SK-N-SH treated with all-trans-retinoic acid at 6 μM for 48 hours (cell line): ENCODE data around the gene HDGF.

Source experiments
- ATAC-seq: fragments of 200-7000 bp; cut with Tn5 transposase; 3 replicates; pipeline ENCODE4 v1.9.1; 2020; ENCODE audit warnings: mild to moderate bottlenecking, moderate library complexity
- ARNTL ChIP-seq: fragments of 450-650 bp; formaldehyde crosslinking; IDR thresholded peaks from 2 replicates; pipeline ENCODE4 v1.5.0; 2020; ENCODE audit warnings: low read depth, mild to moderate bottlenecking, moderate library complexity, borderline replicate concordance
- BACH2 ChIP-seq: fragments of 250-450 bp; sonication (Bioruptor Pico); IDR thresholded peaks from 2 replicates; pipeline ENCODE4 v1.9.0; 2021; ENCODE audit warnings: mild to moderate bottlenecking, borderline replicate concordance
- ESRRG ChIP-seq: fragments of 250-450 bp; sonication (Bioruptor Pico); IDR thresholded peaks from 2 replicates; pipeline ENCODE4 v1.6.1; 2021; ENCODE audit warnings: mild to moderate bottlenecking
- GLIS3 ChIP-seq: fragments of 250-450 bp; sonication (Bioruptor Pico); IDR thresholded peaks from 2 replicates; pipeline ENCODE4 v1.5.0; 2020; ENCODE audit warnings: mild to moderate bottlenecking, moderate library complexity
- OSR1 ChIP-seq: fragments of 250-450 bp; sonication (Bioruptor Pico); IDR thresholded peaks from 2 replicates; pipeline ENCODE4 v1.8.0; 2022; ENCODE audit warnings: moderate library complexity, mild to moderate bottlenecking, inconsistent platforms
- RARB ChIP-seq: fragments of 250-450 bp; sonication (Bioruptor Pico); IDR thresholded peaks from 2 replicates; pipeline ENCODE4 v1.8.0; 2021; ENCODE audit warnings: mild to moderate bottlenecking, moderate library complexity
- SNAI2 ChIP-seq: fragments of 250-450 bp; sonication (Bioruptor Pico); IDR thresholded peaks from 2 replicates; pipeline ENCODE4 v1.5.0; 2020; ENCODE audit warnings: mild to moderate bottlenecking, moderate library complexity
- ZC3H10 ChIP-seq: fragments of 250-450 bp; sonication (Bioruptor Pico); IDR thresholded peaks from 2 replicates; pipeline ENCODE4 v1.5.1; 2021; ENCODE audit warnings: mild to moderate bottlenecking, moderate library complexity
- ZFP3 ChIP-seq: fragments of 250-450 bp; sonication (Bioruptor Pico); IDR thresholded peaks from 2 replicates; pipeline ENCODE4 v1.5.0; 2020; ENCODE audit warnings: mild to moderate bottlenecking, moderate library complexity
- ZNF565 ChIP-seq: fragments of 450-650 bp; formaldehyde crosslinking; conservative IDR thresholded peaks from 2 replicates; pipeline ENCODE4 v1.5.0; 2020; ENCODE audit warnings: low read depth, mild to moderate bottlenecking, moderate library complexity
- ZNF8 ChIP-seq: fragments of 450-650 bp; formaldehyde crosslinking; IDR thresholded peaks from 2 replicates; pipeline ENCODE4 v1.5.0; 2020; ENCODE audit warnings: mild to moderate bottlenecking, moderate library complexity
- TF ChIP-seq, protein P1 (sequence below): fragments of 250-450 bp; sonication (Bioruptor Pico); IDR thresholded peaks from 2 replicates; pipeline ENCODE4 v1.8.0; 2021; ENCODE audit warnings: low read depth, mild to moderate bottlenecking, moderate library complexity, borderline replicate concordance
- TF ChIP-seq, protein P2 (sequence below): fragments of 250-450 bp; sonication (Bioruptor Pico); IDR thresholded peaks from 2 replicates; pipeline ENCODE4 v1.5.0; 2020; ENCODE audit warnings: mild to moderate bottlenecking, moderate library complexity
- TF ChIP-seq, protein P3 (sequence below): fragments of 250-450 bp; sonication (Bioruptor Pico); IDR thresholded peaks from 2 replicates; pipeline ENCODE4 v1.8.0; 2020; ENCODE audit warnings: mild to moderate bottlenecking, moderate library complexity, borderline replicate concordance
- TF ChIP-seq, protein P4 (sequence below): fragments of 250-450 bp; sonication (Bioruptor Pico); IDR thresholded peaks from 2 replicates; pipeline ENCODE4 v1.5.1; 2020; ENCODE audit warnings: low read depth, mild to moderate bottlenecking, moderate library complexity

Gene HDGF

DNA sequence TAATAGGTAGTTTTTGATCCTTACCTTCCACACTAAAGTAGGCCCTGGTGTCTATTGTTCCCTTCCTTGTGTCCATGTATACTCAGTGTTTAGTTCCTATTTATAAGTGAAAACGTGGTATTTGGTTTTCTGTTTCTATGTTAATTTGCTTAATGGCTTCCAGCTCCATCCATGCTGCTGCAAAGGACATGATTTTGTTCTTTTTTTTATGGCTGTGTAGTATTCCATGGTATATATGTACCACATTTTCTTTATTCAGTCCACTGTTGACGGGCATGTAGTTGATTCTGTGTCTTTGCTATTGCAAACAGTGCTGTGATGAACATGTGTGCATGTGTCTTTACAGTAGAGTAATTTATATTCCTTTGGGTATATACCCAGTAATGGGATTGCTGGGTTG is 36.7 kb upstream of the HDGF start:
- ATAC-seq, result no peak
- no peak for TF ChIP-seq ZNF565 (CRISPR knock-in tag)
- TF ChIP-seq GLIS3 (CRISPR knock-in tag), result no peak
- no peak for TF ChIP-seq BACH2 (CRISPR knock-in tag)

DNA sequence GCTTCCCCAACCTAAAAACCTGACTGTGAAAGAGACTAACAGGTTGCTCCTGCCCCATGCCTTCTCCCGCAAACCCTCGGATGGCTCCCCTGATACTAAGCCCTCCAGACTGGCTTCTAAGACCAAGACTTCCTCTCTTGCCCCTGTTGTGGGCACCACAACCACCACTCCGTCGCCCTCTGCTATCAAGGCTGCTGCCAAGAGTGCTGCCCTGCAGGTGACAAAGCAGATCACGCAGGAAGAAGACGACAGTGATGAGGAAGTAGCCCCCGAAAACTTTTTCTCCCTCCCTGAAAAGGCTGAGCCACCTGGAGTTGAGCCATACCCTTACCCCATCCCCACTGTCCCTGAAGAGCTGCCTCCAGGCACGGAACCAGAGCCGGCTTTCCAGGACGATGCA is 35.2 kb upstream of the HDGF start:
- no peak for ATAC-seq
- TF ChIP-seq ARNTL (no peak), RARB (no peak), OSR1 (no peak), GLIS3 (CRISPR knock-in tag) (no peak), ZNF565 (CRISPR knock-in tag) (no peak), SNAI2 (CRISPR knock-in tag) (no peak), ZNF8 (CRISPR knock-in tag) (no peak), ZFP3 (CRISPR knock-in tag) (no peak)
- TF ChIP-seq, protein P1, sequence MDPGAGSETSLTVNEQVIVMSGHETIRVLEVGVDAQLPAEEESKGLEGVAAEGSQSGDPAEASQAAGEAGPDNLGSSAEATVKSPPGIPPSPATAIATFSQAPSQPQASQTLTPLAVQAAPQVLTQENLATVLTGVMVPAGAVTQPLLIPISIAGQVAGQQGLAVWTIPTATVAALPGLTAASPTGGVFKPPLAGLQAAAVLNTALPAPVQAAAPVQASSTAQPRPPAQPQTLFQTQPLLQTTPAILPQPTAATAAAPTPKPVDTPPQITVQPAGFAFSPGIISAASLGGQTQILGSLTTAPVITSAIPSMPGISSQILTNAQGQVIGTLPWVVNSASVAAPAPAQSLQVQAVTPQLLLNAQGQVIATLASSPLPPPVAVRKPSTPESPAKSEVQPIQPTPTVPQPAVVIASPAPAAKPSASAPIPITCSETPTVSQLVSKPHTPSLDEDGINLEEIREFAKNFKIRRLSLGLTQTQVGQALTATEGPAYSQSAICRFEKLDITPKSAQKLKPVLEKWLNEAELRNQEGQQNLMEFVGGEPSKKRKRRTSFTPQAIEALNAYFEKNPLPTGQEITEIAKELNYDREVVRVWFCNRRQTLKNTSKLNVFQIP (CRISPR knock-in tag), result no peak
- TF ChIP-seq, protein P2, sequence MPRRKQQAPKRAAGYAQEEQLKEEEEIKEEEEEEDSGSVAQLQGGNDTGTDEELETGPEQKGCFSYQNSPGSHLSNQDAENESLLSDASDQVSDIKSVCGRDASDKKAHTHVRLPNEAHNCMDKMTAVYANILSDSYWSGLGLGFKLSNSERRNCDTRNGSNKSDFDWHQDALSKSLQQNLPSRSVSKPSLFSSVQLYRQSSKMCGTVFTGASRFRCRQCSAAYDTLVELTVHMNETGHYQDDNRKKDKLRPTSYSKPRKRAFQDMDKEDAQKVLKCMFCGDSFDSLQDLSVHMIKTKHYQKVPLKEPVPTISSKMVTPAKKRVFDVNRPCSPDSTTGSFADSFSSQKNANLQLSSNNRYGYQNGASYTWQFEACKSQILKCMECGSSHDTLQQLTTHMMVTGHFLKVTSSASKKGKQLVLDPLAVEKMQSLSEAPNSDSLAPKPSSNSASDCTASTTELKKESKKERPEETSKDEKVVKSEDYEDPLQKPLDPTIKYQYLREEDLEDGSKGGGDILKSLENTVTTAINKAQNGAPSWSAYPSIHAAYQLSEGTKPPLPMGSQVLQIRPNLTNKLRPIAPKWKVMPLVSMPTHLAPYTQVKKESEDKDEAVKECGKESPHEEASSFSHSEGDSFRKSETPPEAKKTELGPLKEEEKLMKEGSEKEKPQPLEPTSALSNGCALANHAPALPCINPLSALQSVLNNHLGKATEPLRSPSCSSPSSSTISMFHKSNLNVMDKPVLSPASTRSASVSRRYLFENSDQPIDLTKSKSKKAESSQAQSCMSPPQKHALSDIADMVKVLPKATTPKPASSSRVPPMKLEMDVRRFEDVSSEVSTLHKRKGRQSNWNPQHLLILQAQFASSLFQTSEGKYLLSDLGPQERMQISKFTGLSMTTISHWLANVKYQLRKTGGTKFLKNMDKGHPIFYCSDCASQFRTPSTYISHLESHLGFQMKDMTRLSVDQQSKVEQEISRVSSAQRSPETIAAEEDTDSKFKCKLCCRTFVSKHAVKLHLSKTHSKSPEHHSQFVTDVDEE (CRISPR knock-in tag), result no peak
- TF ChIP-seq, protein P3, sequence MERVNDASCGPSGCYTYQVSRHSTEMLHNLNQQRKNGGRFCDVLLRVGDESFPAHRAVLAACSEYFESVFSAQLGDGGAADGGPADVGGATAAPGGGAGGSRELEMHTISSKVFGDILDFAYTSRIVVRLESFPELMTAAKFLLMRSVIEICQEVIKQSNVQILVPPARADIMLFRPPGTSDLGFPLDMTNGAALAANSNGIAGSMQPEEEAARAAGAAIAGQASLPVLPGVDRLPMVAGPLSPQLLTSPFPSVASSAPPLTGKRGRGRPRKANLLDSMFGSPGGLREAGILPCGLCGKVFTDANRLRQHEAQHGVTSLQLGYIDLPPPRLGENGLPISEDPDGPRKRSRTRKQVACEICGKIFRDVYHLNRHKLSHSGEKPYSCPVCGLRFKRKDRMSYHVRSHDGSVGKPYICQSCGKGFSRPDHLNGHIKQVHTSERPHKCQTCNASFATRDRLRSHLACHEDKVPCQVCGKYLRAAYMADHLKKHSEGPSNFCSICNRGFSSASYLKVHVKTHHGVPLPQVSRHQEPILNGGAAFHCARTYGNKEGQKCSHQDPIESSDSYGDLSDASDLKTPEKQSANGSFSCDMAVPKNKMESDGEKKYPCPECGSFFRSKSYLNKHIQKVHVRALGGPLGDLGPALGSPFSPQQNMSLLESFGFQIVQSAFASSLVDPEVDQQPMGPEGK (CRISPR knock-in tag), result no peak
- TF ChIP-seq, all 23 proteins: peak for 0

DNA sequence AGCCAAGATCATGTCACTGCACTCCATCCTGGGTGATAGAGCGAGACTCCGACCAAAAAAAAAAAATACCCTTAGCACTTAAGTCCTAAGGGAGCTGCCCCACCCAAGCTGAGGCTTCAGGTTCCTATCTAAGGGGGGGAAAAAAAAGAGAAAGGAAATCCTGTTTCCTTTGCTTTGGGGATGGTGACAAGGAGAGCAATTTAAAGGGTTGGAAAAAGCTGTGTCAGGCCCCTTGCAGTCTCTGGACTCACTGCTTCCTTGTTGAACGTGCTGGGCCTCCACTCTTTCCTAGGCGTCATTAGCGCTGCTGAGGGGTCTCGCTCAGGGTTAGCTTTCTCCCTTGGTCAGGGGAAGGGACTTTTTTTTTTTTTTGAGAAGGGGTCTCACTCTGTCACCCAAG is 34.0 kb upstream of the HDGF start:
- no peak for ATAC-seq
- no peak for TF ChIP-seq ZC3H10 (CRISPR knock-in tag)
- TF ChIP-seq SNAI2 (CRISPR knock-in tag), result no peak
- TF ChIP-seq BACH2 (CRISPR knock-in tag), result no peak
- TF ChIP-seq, protein P1 (CRISPR knock-in tag), result no peak
- TF ChIP-seq, protein P3 (CRISPR knock-in tag), result no peak
- TF ChIP-seq, protein P4, sequence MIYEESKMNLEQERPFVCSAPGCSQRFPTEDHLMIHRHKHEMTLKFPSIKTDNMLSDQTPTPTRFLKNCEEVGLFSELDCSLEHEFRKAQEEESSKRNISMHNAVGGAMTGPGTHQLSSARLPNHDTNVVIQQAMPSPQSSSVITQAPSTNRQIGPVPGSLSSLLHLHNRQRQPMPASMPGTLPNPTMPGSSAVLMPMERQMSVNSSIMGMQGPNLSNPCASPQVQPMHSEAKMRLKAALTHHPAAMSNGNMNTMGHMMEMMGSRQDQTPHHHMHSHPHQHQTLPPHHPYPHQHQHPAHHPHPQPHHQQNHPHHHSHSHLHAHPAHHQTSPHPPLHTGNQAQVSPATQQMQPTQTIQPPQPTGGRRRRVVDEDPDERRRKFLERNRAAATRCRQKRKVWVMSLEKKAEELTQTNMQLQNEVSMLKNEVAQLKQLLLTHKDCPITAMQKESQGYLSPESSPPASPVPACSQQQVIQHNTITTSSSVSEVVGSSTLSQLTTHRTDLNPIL, result no peak
- TF ChIP-seq ESRRG (CRISPR knock-in tag), result no peak
- TF ChIP-seq RARB, result no peak

DNA sequence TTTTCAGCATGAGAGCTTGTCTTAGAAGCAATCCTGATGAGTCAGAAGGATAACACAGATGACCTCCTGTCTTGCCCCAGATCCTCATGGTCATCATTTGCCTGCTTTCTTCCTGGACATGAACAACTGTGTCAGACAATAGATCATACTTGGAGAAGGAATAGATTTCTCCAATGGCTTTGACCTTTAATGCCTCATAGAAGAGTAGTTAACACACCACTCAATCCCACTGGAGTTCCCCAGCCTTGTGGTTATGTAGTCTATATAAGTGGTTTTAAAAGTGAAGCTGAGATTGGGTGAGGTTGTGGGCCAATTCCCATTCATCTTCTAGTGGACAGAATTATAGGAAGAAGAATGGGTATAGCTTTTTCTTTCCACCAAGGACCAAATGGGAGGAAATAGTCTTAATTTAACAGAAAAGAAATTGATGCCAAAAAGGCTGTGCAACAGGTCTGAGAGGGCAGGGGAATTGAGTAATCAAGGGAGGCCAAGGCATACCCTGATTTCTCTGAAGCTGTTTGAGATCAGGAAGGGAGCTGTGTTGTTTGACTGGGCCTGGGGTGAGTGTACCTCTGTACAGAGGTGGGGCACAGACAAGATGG is 30.2 kb upstream of the HDGF start:
- peak; percentile 71 for ATAC-seq
- TF ChIP-seq OSR1 (0 out of 2 replicates have a peak, but pooled peaks have one; percentile 27), ZFP3 (CRISPR knock-in tag) (no peak)
